ENCODE measurements around the gene REXO5.
"Not testable (repeated sequence)": the region's sequence is repeated elsewhere in the genome, so short reads cannot be mapped to it uniquely, and the experiment has no call there.

Gene REXO5

GRCh38 chr16:20806168-20807050 is at the start of gene REXO5, which contains the start of gene ERI2:
TSS of gene REXO5 (plus strand) at chr16:20806527. CDS start at chr16:20806954, 427 bp downstream.
TSS of gene ERI2 (minus strand) at chr16:20806472. CDS start at chr16:20806430, 42 bp downstream.
- peak; percentile 92 for DNase-seq (ENCODE audit: low read depth)
- TF ChIP-seq CTCF (conservative IDR thresholded peaks at IDR 0.05; ENCODE audit: low read length) = peak; percentile 61
- peak within 1 kb of the TSS; percentile 75 for H3K4me3 ChIP-seq (ENCODE audit: low read length)

- no peak for TF ChIP-seq CTCF (conservative IDR thresholded peaks at IDR 0.05; ENCODE audit: low read length)
Measured at GRCh38 chr16:20760346-20760745, 46.0 kb upstream of the REXO5 start.

GRCh38 chr16:20761175-20761574 is 45.2 kb upstream of the REXO5 start:
- H3K4me3 ChIP-seq (ENCODE audit: low read length) = no peak overlapping the region
- TF ChIP-seq CTCF (conservative IDR thresholded peaks at IDR 0.05; ENCODE audit: low read length) = no peak
- DNase-seq (ENCODE audit: low read depth) = no peak

More at GRCh38 chr16:20760346-20760745, 46.0 kb upstream of the REXO5 start:
- no peak for DNase-seq (ENCODE audit: low read depth)
- H3K4me3 ChIP-seq (ENCODE audit: low read length) = no peak overlapping the region

- H3K4me3 ChIP-seq (ENCODE audit: low read length) = no peak overlapping the region
- no peak for DNase-seq (ENCODE audit: low read depth)
- TF ChIP-seq CTCF (conservative IDR thresholded peaks at IDR 0.05; ENCODE audit: low read length) = no peak
Measured at GRCh38 chr16:20762404-20763123, 43.8 kb upstream of the REXO5 start.

- DNase-seq (ENCODE audit: low read depth) = peak; percentile 68
- no peak for TF ChIP-seq CTCF (conservative IDR thresholded peaks at IDR 0.05; ENCODE audit: low read length)
- H3K4me3 ChIP-seq (ENCODE audit: low read length) = peak within 1 kb of the TSS; percentile 60
Measured at GRCh38 chr16:20763461-20764232, 42.7 kb upstream of the REXO5 start, which contains the start of gene ACSM3. TSS of gene ACSM3 (plus strand) at chr16:20764014. CDS start at chr16:20770035, 6,021 bp downstream.

GRCh38 chr16:20764448-20764847 is 41.9 kb upstream of the REXO5 start:
- H3K4me3 ChIP-seq (ENCODE audit: low read length); DNase-seq (ENCODE audit: low read depth): not testable (repeated sequence)

GRCh38 chr16:20765732-20766131 is 40.6 kb upstream of the REXO5 start:
- TF ChIP-seq CTCF (conservative IDR thresholded peaks at IDR 0.05; ENCODE audit: low read length) = no peak
- DNase-seq (ENCODE audit: low read depth) = no peak
- H3K4me3 ChIP-seq (ENCODE audit: low read length) = no peak overlapping the region
